Measurements from ENCODE around the gene SHH.

GRCh38 chr7:155831807-155832524 lies 19.7 kb upstream of the SHH start:
- TF ChIP-seq CTCF (IDR thresholded peaks at IDR 0.05; ENCODE audit: low read depth, low read length, poor library complexity, severe bottlenecking) (no peak), EZH2phosphoT487 (IDR thresholded peaks at IDR 0.05; ENCODE audit: borderline replicate concordance, low read length) (no peak)
